SK-N-SH treated with all-trans-retinoic acid at 6 μM for 48 hours (cell line): ENCODE data around the gene KCNK15.

Experiments
- ATAC-seq: fragments of 200-7000 bp; cut with Tn5 transposase; 3 replicates; pipeline ENCODE4 v1.9.1; 2020; ENCODE audit warnings: mild to moderate bottlenecking, moderate library complexity
- ARNTL ChIP-seq: fragments of 450-650 bp; formaldehyde crosslinking; IDR thresholded peaks from 2 replicates; pipeline ENCODE4 v1.5.0; 2020; ENCODE audit warnings: low read depth, mild to moderate bottlenecking, moderate library complexity, borderline replicate concordance
- CSDC2 ChIP-seq: fragments of 250-450 bp; sonication (Bioruptor Pico); IDR thresholded peaks from 2 replicates; pipeline ENCODE4 v1.5.0; 2020; ENCODE audit warnings: mild to moderate bottlenecking, moderate library complexity
- ESRRG ChIP-seq: fragments of 250-450 bp; sonication (Bioruptor Pico); IDR thresholded peaks from 2 replicates; pipeline ENCODE4 v1.6.1; 2021; ENCODE audit warnings: mild to moderate bottlenecking
- GLIS3 ChIP-seq: fragments of 250-450 bp; sonication (Bioruptor Pico); IDR thresholded peaks from 2 replicates; pipeline ENCODE4 v1.5.0; 2020; ENCODE audit warnings: mild to moderate bottlenecking, moderate library complexity
- OSR1 ChIP-seq: fragments of 250-450 bp; sonication (Bioruptor Pico); IDR thresholded peaks from 2 replicates; pipeline ENCODE4 v1.8.0; 2022; ENCODE audit warnings: moderate library complexity, mild to moderate bottlenecking, inconsistent platforms
- PPARA ChIP-seq: fragments of 250-450 bp; sonication (Bioruptor Pico); IDR thresholded peaks from 2 replicates; pipeline ENCODE4 v1.5.0; 2020; ENCODE audit warnings: mild to moderate bottlenecking, borderline replicate concordance
- RARB ChIP-seq: fragments of 250-450 bp; sonication (Bioruptor Pico); IDR thresholded peaks from 2 replicates; pipeline ENCODE4 v1.8.0; 2021; ENCODE audit warnings: mild to moderate bottlenecking, moderate library complexity
- SNAI2 ChIP-seq: fragments of 250-450 bp; sonication (Bioruptor Pico); IDR thresholded peaks from 2 replicates; pipeline ENCODE4 v1.5.0; 2020; ENCODE audit warnings: mild to moderate bottlenecking, moderate library complexity
- TCF4 ChIP-seq: fragments of 250-450 bp; sonication (Bioruptor Pico); IDR thresholded peaks from 2 replicates; pipeline ENCODE4 v1.8.0; 2021; ENCODE audit warnings: mild to moderate bottlenecking, moderate library complexity, borderline replicate concordance
- TOX ChIP-seq: fragments of 250-450 bp; sonication (Bioruptor Pico); IDR thresholded peaks from 2 replicates; pipeline ENCODE4 v1.8.0; 2021; ENCODE audit warnings: mild to moderate bottlenecking, moderate library complexity, borderline replicate concordance
- ZC3H10 ChIP-seq: fragments of 250-450 bp; sonication (Bioruptor Pico); IDR thresholded peaks from 2 replicates; pipeline ENCODE4 v1.5.1; 2021; ENCODE audit warnings: mild to moderate bottlenecking, moderate library complexity
- ZFP30 ChIP-seq: fragments of 450-650 bp; formaldehyde crosslinking; IDR thresholded peaks from 2 replicates; pipeline ENCODE4 v1.5.0; 2022; ENCODE audit warnings: mild to moderate bottlenecking, moderate library complexity
- ZNF565 ChIP-seq: fragments of 450-650 bp; formaldehyde crosslinking; conservative IDR thresholded peaks from 2 replicates; pipeline ENCODE4 v1.5.0; 2020; ENCODE audit warnings: low read depth, mild to moderate bottlenecking, moderate library complexity
- ZNF8 ChIP-seq: fragments of 450-650 bp; formaldehyde crosslinking; IDR thresholded peaks from 2 replicates; pipeline ENCODE4 v1.5.0; 2020; ENCODE audit warnings: mild to moderate bottlenecking, moderate library complexity
- TF ChIP-seq, protein P1 (sequence below): fragments of 250-450 bp; sonication (Bioruptor Pico); IDR thresholded peaks from 2 replicates; pipeline ENCODE4 v1.8.0; 2021; ENCODE audit warnings: low read depth, mild to moderate bottlenecking, moderate library complexity, borderline replicate concordance
- TF ChIP-seq, protein P2 (sequence below): fragments of 250-450 bp; sonication (Bioruptor Pico); IDR thresholded peaks from 2 replicates; pipeline ENCODE4 v1.5.0; 2020; ENCODE audit warnings: mild to moderate bottlenecking, moderate library complexity
- TF ChIP-seq, protein P3 (sequence below): fragments of 250-450 bp; sonication (Bioruptor Pico); IDR thresholded peaks from 2 replicates; pipeline ENCODE4 v1.8.0; 2020; ENCODE audit warnings: mild to moderate bottlenecking, moderate library complexity, borderline replicate concordance
- TF ChIP-seq, protein P4 (sequence below): fragments of 250-450 bp; sonication (Bioruptor Pico); IDR thresholded peaks from 2 replicates; pipeline ENCODE4 v1.5.1; 2020; ENCODE audit warnings: low read depth, mild to moderate bottlenecking, moderate library complexity
- TF ChIP-seq, protein P5 (sequence below): fragments of 250-450 bp; sonication (Bioruptor Pico); IDR thresholded peaks from 2 replicates; pipeline ENCODE4 v1.5.1; 2021; ENCODE audit warnings: mild to moderate bottlenecking, moderate library complexity

Gene KCNK15

DNA sequence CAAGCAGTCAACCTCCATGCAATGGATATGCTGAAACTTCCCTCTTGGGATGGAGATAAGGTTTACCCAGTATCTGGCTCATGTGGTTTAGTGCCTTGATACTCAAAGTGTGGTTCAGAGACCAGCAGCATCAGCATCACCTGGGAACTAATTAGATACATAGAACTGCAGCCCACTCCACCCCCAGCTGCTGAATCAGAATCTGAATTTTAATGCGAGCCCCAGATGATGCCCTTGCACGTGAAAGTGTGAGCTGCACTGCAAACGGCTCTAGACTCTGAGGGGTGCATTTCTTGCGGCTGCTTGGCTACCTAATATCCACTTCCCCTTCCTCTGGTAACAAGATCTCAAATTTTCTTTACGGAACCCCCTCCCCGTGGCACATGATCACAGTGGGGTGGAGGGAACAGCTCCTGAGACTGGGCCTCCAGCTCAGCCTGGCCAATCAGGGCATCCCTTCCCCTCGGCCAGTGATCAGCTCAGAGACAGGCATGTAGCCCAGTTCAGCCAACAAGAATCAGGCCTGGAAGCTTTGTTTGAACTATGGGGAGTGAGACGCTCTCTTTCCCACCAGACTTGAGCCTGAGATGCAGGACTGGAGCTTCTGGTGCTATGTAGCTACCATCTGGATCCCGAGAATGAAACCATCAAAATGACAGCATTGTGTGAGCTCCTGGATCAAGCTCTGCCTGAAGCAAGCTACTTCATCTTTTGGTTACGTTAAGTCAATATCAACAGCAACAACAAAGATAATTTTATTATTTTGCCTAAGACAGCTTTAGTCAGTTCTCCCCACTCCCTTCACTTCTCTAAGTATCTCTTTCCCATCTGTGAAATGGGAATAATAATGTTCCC, 12.8 kb downstream of the KCNK15 start:
- no peak for TF ChIP-seq TOX (CRISPR knock-in tag)
- TF ChIP-seq ZNF8 (CRISPR knock-in tag) = no peak
- TF ChIP-seq, protein P1, sequence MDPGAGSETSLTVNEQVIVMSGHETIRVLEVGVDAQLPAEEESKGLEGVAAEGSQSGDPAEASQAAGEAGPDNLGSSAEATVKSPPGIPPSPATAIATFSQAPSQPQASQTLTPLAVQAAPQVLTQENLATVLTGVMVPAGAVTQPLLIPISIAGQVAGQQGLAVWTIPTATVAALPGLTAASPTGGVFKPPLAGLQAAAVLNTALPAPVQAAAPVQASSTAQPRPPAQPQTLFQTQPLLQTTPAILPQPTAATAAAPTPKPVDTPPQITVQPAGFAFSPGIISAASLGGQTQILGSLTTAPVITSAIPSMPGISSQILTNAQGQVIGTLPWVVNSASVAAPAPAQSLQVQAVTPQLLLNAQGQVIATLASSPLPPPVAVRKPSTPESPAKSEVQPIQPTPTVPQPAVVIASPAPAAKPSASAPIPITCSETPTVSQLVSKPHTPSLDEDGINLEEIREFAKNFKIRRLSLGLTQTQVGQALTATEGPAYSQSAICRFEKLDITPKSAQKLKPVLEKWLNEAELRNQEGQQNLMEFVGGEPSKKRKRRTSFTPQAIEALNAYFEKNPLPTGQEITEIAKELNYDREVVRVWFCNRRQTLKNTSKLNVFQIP (CRISPR knock-in tag) = no peak
- TF ChIP-seq, protein P2, sequence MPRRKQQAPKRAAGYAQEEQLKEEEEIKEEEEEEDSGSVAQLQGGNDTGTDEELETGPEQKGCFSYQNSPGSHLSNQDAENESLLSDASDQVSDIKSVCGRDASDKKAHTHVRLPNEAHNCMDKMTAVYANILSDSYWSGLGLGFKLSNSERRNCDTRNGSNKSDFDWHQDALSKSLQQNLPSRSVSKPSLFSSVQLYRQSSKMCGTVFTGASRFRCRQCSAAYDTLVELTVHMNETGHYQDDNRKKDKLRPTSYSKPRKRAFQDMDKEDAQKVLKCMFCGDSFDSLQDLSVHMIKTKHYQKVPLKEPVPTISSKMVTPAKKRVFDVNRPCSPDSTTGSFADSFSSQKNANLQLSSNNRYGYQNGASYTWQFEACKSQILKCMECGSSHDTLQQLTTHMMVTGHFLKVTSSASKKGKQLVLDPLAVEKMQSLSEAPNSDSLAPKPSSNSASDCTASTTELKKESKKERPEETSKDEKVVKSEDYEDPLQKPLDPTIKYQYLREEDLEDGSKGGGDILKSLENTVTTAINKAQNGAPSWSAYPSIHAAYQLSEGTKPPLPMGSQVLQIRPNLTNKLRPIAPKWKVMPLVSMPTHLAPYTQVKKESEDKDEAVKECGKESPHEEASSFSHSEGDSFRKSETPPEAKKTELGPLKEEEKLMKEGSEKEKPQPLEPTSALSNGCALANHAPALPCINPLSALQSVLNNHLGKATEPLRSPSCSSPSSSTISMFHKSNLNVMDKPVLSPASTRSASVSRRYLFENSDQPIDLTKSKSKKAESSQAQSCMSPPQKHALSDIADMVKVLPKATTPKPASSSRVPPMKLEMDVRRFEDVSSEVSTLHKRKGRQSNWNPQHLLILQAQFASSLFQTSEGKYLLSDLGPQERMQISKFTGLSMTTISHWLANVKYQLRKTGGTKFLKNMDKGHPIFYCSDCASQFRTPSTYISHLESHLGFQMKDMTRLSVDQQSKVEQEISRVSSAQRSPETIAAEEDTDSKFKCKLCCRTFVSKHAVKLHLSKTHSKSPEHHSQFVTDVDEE (CRISPR knock-in tag) = no peak
- TF ChIP-seq GLIS3 (CRISPR knock-in tag) = no peak
- TF ChIP-seq, protein P3, sequence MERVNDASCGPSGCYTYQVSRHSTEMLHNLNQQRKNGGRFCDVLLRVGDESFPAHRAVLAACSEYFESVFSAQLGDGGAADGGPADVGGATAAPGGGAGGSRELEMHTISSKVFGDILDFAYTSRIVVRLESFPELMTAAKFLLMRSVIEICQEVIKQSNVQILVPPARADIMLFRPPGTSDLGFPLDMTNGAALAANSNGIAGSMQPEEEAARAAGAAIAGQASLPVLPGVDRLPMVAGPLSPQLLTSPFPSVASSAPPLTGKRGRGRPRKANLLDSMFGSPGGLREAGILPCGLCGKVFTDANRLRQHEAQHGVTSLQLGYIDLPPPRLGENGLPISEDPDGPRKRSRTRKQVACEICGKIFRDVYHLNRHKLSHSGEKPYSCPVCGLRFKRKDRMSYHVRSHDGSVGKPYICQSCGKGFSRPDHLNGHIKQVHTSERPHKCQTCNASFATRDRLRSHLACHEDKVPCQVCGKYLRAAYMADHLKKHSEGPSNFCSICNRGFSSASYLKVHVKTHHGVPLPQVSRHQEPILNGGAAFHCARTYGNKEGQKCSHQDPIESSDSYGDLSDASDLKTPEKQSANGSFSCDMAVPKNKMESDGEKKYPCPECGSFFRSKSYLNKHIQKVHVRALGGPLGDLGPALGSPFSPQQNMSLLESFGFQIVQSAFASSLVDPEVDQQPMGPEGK (CRISPR knock-in tag) = no peak
- TF ChIP-seq, protein P4, sequence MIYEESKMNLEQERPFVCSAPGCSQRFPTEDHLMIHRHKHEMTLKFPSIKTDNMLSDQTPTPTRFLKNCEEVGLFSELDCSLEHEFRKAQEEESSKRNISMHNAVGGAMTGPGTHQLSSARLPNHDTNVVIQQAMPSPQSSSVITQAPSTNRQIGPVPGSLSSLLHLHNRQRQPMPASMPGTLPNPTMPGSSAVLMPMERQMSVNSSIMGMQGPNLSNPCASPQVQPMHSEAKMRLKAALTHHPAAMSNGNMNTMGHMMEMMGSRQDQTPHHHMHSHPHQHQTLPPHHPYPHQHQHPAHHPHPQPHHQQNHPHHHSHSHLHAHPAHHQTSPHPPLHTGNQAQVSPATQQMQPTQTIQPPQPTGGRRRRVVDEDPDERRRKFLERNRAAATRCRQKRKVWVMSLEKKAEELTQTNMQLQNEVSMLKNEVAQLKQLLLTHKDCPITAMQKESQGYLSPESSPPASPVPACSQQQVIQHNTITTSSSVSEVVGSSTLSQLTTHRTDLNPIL = no peak
- no peak for TF ChIP-seq TCF4 (CRISPR knock-in tag)
- TF ChIP-seq, protein P5, sequence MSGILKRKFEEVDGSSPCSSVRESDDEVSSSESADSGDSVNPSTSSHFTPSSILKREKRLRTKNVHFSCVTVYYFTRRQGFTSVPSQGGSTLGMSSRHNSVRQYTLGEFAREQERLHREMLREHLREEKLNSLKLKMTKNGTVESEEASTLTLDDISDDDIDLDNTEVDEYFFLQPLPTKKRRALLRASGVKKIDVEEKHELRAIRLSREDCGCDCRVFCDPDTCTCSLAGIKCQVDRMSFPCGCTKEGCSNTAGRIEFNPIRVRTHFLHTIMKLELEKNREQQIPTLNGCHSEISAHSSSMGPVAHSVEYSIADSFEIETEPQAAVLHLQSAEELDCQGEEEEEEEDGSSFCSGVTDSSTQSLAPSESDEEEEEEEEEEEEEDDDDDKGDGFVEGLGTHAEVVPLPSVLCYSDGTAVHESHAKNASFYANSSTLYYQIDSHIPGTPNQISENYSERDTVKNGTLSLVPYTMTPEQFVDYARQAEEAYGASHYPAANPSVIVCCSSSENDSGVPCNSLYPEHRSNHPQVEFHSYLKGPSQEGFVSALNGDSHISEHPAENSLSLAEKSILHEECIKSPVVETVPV (CRISPR knock-in tag) = no peak
- no peak for TF ChIP-seq OSR1 (CRISPR knock-in tag)
- no peak for ATAC-seq

DNA sequence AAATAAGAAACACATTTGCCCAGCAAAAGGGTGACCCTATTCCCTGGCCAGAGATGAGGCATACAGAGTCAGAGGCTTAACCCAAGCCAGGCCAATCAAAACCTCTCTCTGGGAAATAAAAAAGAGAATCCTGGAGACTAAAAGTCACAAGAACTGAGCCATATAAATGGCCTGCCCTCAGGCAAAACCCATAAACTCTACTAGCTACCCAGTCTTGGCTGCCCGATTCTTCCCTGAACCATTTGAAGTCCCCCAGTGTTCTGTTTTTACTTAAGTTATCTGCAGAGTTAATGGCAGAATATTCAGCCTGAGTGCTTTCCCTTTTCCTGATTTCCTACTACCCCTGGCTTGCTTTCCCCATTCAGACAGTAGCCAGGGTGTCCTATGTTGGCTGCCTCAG, 13.9 kb downstream of the KCNK15 start:
- TF ChIP-seq ZNF565 (CRISPR knock-in tag) = no peak
- no peak for TF ChIP-seq ZNF8 (CRISPR knock-in tag)
- TF ChIP-seq ZFP30 (CRISPR knock-in tag) = no peak
- TF ChIP-seq, protein P1 (CRISPR knock-in tag) = no peak
- no peak for TF ChIP-seq RARB (CRISPR knock-in tag)
- TF ChIP-seq, protein P5 (CRISPR knock-in tag) = no peak
- TF ChIP-seq ARNTL (CRISPR knock-in tag) = no peak
- TF ChIP-seq TOX (CRISPR knock-in tag) = no peak
- TF ChIP-seq CSDC2 (CRISPR knock-in tag) = no peak
- no peak for TF ChIP-seq PPARA (CRISPR knock-in tag)
- TF ChIP-seq ZC3H10 (CRISPR knock-in tag) = no peak
- no peak for TF ChIP-seq ESRRG
- no peak for TF ChIP-seq SNAI2 (CRISPR knock-in tag)
- TF ChIP-seq, all 23 proteins: peak for 0
- no peak for ATAC-seq
